NCI-H345 (cell line): ENCODE results near the gene DNAJC4.
A peak's percentile ranks its signal among the peaks of the same experiment; 100 is the strongest.

Source experiments
- DNase-seq: peaks from one replicate; lab custom pipeline; 2025; lab: John Stamatoyannopoulos, UW

DNAJC4 gene

DNA sequence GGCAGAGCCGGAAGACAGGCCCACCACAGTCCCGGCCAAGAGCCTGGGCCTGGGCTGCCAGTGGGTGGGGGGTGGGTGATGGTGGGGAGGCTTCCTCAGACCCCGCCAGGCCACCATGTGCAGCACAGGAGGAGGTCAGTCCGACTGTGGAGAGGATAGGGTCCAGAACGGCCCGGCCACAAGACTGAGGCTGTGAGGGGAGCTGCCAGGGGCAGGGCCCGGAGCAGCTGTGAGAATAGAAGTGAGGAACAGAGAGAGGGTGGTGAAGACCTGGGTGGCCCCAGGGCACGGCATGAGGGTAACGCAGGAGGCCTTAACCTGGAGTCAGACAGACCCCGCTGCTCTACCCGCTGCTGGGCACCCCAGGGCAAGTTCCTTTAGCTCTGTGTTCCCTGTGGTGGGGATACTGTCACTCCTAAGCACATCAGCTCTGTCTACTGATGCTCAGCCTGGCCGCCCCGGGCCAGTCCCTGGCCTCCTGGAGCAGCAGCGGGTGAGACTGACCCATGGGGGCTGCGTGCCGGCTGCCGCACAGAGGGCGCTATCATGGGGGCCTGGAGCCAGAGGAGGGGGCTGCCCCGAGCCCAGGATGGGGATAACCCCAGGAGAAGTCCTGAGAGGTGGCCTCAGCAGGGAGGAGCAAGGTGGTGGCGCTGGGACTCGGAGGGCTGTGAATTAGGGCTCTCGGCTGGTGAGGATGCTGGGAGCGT is 22.1 kb upstream of the DNAJC4 start:
- no peak for DNase-seq

DNA sequence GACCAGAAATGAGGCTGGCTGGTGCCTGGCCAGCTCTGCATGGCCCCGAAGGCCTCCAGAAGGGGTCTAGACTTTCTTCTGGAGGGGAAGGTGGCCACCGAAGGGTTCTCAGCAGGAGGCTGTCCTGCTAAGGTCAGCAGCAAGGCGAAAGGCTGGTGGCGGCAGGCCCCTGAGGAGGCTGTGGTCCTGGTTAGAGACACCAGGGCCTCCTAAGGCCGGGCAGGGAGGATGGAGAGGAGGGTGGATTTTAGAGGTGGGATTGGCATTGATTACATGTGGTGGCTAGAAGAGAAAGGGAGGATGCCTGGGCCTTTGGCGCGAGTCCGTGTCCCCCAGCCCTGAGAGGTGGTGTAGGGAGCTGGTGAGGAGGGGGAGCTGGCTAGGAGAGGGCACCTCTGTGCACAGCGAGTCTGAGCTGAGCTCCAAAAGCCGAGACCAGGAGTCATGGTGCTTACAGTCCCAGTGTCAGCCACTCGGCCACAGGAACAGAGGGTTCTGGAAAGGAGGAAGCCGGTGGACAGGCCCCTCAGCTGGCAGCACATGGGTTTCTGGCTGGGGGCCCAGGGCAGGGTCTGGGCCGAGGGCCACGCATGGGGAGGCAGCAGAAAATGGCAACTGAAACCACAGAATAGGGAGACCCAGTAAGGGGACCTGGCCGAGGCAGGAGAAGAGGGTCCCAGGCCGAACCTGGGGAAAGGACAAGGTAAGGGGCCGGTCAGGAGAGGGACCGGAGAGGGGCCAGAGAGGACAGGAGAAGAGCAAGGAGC is 21.4 kb upstream of the DNAJC4 start:
- no peak for DNase-seq

DNA sequence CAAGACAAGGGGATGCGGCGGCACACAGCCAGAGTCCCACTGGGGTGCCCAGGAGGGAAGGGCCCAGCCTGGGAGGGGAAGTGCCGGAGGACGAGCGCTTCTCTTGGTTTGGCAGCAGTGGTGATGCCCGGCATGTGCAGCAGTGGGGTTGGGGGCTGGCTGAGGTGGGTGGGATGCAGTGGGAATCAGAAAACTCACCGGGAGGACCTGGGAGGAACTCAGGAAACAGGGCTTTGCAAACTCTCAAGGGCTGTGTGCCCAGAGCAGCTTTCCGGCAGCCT is 20.8 kb upstream of the DNAJC4 start:
- DNase-seq, result no peak

DNA sequence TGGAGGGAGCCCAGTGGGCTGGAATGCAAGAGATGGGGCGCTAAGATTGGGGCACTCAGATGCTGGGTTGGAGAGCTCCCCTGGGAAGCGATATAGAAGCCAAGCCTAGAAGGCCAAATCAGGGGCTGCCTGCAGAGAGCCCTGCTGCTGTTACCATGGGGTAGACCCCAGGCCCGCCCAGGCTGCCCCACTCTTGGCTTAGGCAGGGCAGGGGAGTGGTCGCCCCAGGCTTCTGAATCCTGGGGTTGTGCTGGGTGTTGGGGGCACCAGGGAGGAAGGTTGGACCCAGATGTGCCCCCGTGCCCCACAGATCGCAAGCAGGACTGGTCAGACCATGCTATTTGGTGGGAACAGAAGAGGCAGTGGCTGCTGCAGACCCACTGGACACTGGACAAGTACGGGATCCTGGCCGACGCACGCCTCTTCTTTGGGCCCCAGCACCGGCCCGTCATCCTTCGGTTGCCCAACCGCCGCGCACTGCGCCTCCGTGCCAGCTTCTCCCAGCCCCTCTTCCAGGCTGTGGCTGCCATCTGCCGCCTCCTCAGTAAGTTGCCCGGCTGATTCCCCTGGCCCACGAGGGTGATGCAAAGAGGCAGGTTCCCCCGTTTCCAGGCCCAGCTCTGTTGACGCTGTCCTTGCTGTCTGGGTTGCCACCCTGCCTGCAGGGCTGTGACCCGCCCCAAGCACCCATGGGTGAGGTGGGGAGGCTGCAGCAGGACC is 19.9 kb upstream of the DNAJC4 start:
- no peak for DNase-seq

DNA sequence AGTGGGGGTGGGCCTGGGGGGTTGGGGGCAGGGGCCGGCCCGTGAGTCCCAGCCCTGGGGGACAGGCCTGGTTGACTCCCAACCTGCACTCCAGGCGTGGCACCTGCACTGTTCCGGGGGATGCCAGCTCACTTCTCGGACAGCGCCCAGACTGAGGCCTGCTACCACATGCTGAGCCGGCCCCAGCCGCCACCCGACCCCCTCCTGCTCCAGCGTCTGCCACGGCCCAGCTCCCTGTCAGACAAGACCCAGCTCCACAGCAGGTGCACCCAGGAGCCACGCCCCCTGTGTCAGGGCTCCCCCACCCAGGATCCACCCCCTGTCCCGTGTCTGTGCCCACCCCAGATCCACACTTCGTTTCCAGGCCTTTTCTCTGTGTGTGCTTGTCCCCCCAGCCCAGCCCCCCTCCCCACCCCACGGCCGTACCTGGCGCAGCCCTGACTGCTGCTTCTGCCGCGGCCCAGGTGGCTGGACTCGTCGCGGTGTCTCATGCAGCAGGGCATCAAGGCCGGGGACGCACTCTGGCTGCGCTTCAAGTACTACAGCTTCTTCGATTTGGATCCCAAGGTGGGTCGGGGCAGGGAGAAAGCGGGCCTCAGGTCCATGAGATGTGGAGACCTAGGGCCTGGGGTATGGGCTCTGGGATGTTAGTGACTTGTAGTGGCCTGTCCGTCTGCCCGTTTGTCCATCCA is 19.0 kb upstream of the DNAJC4 start:
- no peak for DNase-seq

DNA sequence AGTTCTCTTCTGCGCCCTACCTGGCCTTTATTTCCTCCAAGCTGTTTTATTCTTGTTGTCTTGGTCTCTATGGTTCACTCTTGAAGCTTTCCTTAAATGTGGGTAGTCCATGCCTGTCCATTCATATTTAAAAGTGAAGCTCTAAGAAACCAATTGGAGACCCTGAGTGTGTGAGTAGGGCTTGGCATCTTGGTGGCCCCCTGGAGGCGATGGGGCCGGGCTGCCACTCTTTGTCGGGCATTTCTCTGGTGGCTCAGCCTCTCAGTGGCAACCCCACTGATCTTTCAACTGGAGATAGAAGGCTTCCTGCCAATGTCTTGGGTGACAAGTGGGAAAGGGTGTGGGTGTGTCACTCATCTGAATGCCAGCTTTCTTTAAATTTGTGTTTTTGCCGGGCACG is 13.5 kb upstream of the DNAJC4 start:
- no peak for DNase-seq

DNA sequence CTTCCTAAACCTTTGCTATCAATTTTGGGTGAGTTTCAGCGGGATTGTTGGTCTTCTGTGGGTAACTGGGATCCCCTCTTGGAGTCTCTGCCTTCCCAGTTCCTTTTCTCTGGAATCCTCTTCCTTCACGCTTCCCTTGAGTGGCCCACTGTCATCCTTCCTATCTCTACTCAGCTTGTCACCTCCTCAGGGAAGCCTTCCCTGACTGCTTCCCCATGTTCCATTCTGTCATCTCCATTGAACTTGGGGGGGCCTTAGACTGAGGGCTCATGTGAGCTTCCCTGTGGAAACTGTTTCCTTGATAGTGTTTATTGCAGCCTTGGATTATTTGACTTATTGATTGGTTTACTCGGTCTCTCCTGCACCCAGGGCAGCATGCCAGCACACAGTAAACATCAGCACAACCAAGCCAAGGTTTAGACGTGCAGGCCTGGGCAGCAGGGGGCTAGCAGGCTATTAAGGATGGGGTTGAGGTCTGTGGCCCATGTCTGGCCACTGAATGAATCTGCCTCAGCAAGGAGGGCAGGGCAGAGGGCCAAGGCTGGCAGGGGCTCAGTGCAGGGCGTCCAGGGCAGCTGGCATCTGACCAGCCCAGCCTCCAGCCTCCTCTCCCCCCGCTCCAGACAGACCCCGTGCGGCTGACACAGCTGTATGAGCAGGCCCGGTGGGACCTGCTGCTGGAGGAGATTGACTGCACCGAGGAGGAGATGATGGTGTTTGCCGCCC is 11.6 kb upstream of the DNAJC4 start:
- no peak for DNase-seq

DNA sequence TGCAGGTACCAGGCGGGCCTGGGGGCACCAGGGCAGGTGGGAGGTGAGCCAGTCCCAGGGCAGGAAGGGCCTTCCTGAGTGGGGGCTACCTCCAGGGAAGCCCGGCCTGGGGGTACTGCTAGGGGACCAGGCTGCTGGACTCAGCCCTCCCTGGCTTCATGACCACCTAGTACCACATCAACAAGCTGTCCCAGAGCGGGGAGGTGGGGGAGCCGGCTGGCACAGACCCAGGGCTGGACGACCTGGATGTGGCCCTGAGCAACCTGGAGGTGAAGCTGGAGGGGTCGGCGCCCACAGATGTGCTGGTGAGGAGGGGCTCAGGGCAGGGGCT is 11.0 kb upstream of the DNAJC4 start:
- no peak for DNase-seq

DNA sequence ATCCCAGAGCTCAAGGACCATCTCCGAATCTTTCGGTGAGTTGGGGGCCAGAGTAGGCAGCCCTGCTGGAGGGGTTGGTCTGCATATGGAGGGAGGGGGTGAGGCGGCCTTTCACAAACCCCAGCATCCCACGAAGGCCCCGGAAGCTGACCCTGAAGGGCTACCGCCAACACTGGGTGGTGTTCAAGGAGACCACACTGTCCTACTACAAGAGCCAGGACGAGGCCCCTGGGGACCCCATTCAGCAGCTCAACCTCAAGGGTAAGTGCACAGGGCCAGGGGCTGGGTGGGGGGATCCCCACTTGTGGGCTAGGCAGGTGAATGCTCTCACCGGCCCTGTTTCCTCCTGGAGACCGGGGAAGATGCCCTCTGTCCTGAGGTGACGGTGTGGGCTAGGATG is 10.6 kb upstream of the DNAJC4 start:
- no peak for DNase-seq

DNA sequence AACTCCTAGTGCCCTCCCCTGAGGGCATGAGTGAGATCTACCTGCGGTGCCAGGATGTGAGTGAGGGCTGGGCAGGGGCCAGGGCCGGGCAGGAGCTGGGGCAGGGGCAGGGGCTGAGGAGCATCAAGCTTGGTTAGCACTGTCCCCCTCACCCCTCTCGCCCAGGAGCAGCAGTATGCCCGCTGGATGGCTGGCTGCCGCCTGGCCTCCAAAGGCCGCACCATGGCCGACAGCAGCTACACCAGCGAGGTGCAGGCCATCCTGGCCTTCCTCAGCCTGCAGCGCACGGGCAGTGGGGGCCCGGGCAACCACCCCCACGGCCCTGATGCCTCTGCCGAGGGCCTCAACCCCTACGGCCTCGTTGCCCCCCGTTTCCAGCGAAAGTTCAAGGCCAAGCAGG is 10.1 kb upstream of the DNAJC4 start:
- DNase-seq, result no peak

DNA sequence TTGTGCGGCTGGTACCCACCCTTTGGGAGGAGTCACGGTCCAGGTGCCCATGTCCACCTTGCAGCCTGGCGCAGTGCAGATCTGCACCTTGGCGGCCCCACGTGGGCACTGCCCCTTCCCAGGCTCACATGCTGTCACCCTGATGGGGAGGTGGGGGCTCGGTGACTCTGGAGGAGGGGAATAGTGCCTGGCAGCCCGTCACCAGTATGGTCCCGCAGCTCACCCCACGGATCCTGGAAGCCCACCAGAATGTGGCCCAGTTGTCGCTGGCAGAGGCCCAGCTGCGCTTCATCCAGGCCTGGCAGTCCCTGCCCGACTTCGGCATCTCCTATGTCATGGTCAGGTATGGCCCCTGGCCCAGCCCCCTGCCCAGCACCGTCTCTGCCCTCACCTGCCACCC is 9.6 kb upstream of the DNAJC4 start:
- DNase-seq, result no peak

DNA sequence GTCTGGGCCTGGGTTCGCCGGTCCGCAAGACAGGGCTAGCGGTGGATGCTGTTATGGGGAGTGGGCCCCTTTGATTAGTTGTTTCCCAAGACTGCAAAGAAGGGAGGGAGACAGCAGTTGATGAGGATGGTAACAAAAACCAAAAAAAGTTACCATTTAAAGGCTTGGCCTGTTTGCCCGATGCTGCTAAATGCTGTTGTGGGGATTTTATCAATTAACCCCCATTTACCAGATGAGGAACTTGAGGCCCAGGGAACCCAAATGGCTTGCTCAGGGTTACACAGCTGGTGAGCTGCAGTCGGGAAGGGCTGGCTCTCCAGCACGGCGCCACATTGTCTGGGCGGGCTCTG is 7.7 kb upstream of the DNAJC4 start:
- DNase-seq, result no peak

DNA sequence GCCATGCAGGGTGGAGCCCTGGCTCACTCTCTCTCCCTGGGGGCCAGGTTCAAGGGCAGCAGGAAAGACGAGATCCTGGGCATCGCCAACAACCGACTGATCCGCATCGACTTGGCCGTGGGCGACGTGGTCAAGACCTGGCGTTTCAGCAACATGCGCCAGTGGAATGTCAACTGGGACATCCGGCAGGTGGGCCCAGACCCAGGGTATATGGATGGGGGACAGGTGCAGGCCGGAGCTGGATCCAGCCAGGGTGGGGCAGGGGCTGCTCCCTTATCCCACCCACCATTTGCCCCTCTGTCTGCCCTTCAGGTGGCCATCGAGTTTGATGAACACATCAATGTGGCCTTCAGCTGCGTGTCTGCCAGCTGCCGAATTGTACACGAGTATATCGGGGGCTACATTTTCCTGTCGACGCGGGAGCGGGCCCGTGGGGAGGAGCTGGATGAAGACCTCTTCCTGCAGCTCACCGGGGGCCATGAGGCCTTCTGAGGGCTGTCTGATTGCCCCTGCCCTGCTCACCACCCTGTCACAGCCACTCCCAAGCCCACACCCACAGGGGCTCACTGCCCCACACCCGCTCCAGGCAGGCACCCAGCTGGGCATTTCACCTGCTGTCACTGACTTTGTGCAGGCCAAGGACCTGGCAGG is 7.2 kb upstream of the DNAJC4 start:
- DNase-seq, result no peak

DNA sequence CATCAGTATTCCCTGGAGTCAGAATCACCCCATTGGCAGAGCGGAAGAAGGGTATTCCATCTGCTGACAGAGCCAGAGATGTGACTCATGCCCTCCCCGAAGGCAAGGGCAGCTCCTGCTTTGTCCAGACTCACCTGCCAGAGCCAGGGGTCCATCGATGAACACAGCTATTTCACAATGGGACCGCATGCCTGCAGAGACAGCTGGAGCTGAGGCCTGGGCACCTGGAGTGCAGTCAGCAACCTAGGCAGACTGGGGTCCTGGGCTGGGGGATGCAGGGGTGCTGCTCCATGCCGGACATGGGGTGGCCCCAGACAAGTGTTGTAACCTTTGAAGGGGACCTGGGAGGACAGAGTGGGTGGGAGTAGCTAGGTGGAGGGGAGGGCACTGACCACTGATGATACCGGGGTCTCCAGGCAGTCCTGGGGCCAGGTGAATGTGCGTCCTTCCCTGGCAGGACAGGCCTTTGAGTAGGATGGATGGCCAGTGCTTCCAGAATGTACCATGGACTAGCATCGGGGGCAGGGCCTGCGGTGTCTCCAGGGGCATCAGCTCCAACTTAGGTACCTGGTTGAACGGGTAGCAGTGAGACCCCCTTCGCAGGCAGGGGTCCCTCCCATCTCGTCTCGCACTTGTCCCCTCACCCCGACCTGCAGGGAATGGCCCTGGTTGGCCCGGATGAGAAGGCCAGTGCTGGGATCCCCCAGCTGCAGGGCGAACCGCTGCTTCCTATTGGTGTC is 6.0 kb upstream of the DNAJC4 start:
- DNase-seq, result no peak

DNA sequence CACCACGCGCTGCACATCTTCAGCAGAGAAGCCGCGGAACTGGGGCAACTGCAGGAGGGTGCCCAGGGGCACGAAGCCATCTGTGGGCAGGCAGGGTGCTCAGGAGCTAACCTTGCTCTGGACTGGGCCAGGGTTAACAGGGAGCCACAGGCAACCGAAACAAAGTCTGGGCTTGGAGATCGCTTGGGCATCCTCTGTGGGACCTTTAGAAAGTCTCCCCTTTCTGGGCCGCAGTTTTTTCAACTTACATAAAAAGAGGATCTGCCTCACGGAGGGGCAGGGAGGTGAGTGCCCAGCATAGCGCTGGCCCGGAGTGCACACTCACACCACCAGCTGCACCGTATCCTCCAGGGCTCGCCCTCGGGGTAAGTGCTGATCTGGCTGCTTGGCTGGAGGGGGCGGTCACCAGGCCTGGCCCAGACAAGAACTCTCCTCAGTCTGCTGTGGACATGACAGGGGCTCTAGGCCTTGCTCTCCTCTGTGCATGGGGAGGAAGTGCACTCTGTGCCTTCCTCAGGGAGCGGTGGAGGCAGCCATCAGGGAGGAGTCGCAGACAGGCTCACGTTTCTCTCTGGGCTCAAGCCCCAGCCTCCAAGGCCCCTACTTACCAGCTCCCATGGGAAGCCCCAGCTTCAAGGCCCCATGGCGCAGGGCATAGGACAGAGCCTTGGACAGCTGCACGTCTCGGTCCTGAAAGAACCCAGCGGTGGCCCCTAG is 5.3 kb upstream of the DNAJC4 start:
- no peak for DNase-seq

DNA sequence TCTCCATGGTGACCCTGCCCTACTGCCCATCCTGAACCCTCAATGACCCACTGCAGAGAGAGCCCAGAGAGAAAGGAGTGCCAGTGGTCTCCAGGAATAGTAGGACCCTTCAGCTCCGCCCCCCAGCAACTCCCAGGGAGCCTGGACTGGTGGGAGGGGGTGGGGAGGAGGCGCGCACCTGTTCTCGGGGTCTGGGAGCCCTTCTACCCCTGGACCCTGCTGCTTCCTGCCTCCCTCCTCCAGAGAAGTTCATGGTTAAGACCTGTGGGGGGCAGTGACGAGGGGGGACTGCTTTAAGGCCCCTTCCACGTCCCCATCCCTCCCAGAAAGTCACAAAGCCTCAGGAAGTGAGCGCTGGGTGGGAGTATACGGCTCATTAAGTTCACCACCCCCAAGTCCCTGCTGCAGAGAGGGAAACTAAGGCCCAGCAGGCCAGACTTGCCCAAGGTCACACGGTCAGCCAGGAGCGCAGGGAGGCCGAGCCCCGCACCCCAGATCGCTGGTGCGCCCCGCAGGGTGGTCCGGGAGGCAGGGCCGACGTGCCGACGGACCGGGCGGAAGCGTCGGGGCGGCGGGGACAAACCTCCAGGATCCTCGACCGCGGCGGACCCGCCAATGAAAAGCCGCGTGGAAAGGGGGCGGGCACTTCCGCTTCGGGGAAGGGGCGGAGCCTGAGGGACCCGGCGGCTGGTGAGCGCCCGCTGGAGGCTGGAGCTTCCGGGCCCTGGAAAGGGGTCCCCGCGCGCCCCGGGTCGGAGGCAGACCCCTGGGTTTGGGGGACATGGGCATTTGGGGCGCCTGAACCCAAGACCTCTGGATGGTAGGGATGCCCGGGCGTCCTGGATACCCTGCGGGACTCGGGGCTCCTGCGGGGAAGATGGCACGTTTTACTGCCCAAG is 4.5 kb upstream of the DNAJC4 start, which contains the start of the genes NUDT22 and TRPT1:
TSS of gene NUDT22 (plus strand) at position 667 of the 899 bp plus-strand sequence. CDS start 379 bp downstream, outside the sequence.
TSS of gene TRPT1 (minus strand) at position 579 of the 899 bp plus-strand sequence. CDS start at position 253, 326 bp downstream.
- peak; percentile 91 for DNase-seq

DNA sequence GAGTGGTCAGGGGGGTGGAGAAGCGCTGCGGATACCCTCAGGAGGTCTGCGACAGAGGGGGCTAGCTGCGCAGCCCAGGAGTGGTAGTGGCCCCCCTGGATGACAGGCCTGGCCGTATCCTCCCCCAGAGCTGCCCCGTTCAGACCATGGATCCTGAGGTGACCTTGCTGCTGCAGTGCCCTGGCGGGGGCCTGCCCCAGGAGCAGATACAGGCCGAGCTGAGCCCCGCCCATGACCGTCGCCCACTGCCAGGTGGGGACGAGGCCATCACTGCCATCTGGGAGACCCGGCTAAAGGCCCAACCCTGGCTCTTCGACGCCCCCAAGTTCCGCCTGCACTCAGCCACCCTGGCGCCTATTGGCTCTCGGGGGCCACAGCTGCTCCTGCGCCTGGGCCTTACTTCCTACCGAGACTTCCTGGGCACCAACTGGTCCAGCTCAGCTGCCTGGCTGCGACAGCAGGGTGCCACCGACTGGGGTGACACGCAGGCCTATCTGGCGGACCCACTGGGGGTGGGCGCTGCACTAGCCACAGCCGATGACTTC is 3.8 kb upstream of the DNAJC4 start:
- DNase-seq, result peak; percentile 44

DNA sequence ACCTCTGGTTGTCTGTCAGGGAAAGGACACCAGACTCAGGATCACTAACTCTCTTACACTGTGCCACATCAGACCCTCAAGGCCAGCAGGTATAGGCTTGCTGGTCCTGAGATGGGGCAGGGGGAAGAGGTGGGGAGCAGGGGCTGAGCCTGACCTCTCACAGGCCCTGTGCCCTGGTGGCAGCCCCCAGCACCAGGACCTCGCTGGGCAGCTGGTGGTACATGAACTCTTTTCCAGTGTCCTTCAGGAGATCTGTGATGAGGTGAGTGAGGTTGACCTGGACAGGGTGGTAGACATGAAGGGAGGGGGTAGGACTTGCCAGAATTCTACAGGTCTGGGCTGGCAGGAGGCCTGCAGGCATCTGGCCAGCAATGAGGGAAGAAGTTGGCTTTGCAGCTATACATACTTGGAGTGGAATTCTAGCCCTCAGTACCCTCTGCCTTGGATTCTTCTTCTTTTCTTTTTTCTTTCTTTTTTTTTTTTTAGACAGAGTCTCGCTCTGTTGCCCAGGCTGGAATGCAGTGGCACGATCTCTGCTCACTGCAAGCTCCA is 2.9 kb upstream of the DNAJC4 start:
- DNase-seq, result no peak
